GM12891 (cell line): ENCODE results near the gene DHDH.
"Not testable (repeated sequence)": the region's sequence is repeated elsewhere in the genome, so short reads cannot be mapped to it uniquely, and the experiment has no call there.

Experiments
- POLR2A ChIP-seq: IDR thresholded peaks from 2 replicates; pipeline ENCODE4 v1.6.1; 2011; ENCODE audit warnings: low read depth, low read length, control low read depth
- POLR2AphosphoS5 ChIP-seq: IDR thresholded peaks from 2 replicates; pipeline ENCODE4 v1.6.1; 2011; ENCODE audit warnings: low read depth, low read length, control low read depth
- TAF1 ChIP-seq: IDR thresholded peaks from 2 replicates; pipeline ENCODE4 v1.6.1; 2011; ENCODE audit warnings: low read depth, low read length, control low read depth

GRCh38 chr19:48899386-48899749, 34.1 kb upstream of the DHDH start:
- not testable (repeated sequence) for TF ChIP-seq POLR2A, POLR2AphosphoS5, TAF1
